OCI-LY7 (cell line): Measurements from ENCODE around the gene FOXP1. TPM values are rescaled to one million over a fixed set of nuclear protein-coding genes. Genes with fewer than 3 reads are reported as not detected.

Source experiments
- BruUV-seq: library from RNA; stranded (reverse); fragments of 400-500 nt; replicated peaks from 2 replicates; lab custom pipeline; 2021; lab: Mats Ljungman, UMichigan
- CTCF ChIA-PET: fragments of 300-600 bp; sonication (Branson Sonifier 250); formaldehyde crosslinking; loops from one replicate; lab custom pipeline; 2022; ENCODE audit warnings: antibody characterized with exemption; ENCODE audit not compliant: unreplicated experiment; lab: Charles Lee
- POLR2A ChIA-PET: fragments of 300-600 bp; sonication (Branson Sonifier 250); formaldehyde crosslinking; loops from one replicate; lab custom pipeline; 2022; ENCODE audit warnings: antibody characterized with exemption; lab: Charles Lee
- DNase-seq: peaks from one replicate; pipeline ENCODE4 v3.0.0-alpha.2; 2015; ENCODE audit warnings: low spot score
- H2AFZ ChIP-seq: fragments of 200-600 bp; sonication (generic), shearing (Covaris generic); 2 replicates; pipeline ENCODE4 v1.6.1; 2014; ENCODE audit warnings: mild to moderate bottlenecking, antibody characterized with exemption, low read length, moderate library complexity
- H3K27ac ChIP-seq: fragments of 200-600 bp; sonication (generic); 2 replicates; pipeline ENCODE4 v1.5.1; 2014; ENCODE audit warnings: mixed run types, low read depth, mild to moderate bottlenecking, moderate library complexity, low read length, inconsistent platforms; ENCODE audit not compliant: poor library complexity, severe bottlenecking
- H3K36me3 ChIP-seq: fragments of 200-600 bp; sonication (generic); 2 replicates; pipeline ENCODE4 v1.6.1; 2014; ENCODE audit warnings: mild to moderate bottlenecking, antibody characterized with exemption, low read length, moderate library complexity, mixed read lengths; ENCODE audit not compliant: insufficient read depth
- H3K4me1 ChIP-seq: fragments of 200-600 bp; sonication (generic); 2 replicates; pipeline ENCODE4 v1.5.1; 2014; ENCODE audit warnings: mild to moderate bottlenecking, low read length; ENCODE audit not compliant: insufficient read depth, poor library complexity, severe bottlenecking
- H3K4me2 ChIP-seq: fragments of 200-600 bp; sonication (generic); 2 replicates; pipeline ENCODE4 v1.6.1; 2014; ENCODE audit warnings: mild to moderate bottlenecking, low read length
- H3K4me3 ChIP-seq: fragments of 200-600 bp; sonication (generic); 2 replicates; pipeline ENCODE4 v1.5.1; 2014; ENCODE audit warnings: mild to moderate bottlenecking, low read depth, low read length; ENCODE audit not compliant: poor library complexity, severe bottlenecking
- H3K79me2 ChIP-seq: fragments of 200-600 bp; sonication (generic); 2 replicates; pipeline ENCODE4 v1.6.1; 2016; ENCODE audit warnings: low read depth, mild to moderate bottlenecking, low read length, moderate library complexity, mixed read lengths; ENCODE audit not compliant: insufficient read depth
- H3K9me2 ChIP-seq: fragments of 200-600 bp; sonication (generic); 2 replicates; pipeline ENCODE4 v1.6.1; 2016; ENCODE audit warnings: mild to moderate bottlenecking, low read length, mixed read lengths; ENCODE audit not compliant: insufficient read depth
- H3K9me3 ChIP-seq: fragments of 200-600 bp; sonication (generic); 2 replicates; pipeline ENCODE4 v1.6.1; 2014; ENCODE audit warnings: mild to moderate bottlenecking, mixed run types, low read length, mixed read lengths
- H4K20me1 ChIP-seq: fragments of 200-600 bp; sonication (generic); 2 replicates; pipeline ENCODE4 v1.6.1; 2014; ENCODE audit warnings: mild to moderate bottlenecking, antibody characterized with exemption, low read length, moderate library complexity, mixed read lengths; ENCODE audit not compliant: insufficient read depth
- CTCF ChIP-seq: fragments of 200-600 bp; sonication (generic); conservative IDR thresholded peaks from 2 replicates; pipeline ENCODE4 v1.5.1; 2014; ENCODE audit warnings: mild to moderate bottlenecking, antibody characterized with exemption, low read length, moderate library complexity, mixed read lengths
- EZH2phosphoT487 ChIP-seq: fragments of 200-600 bp; sonication (generic); IDR thresholded peaks from 2 replicates; pipeline ENCODE4 v1.6.1; 2018; ENCODE audit warnings: low read depth, borderline replicate concordance, mild to moderate bottlenecking, mixed run types, antibody characterized with exemption, low read length, moderate library complexity, mixed read lengths
- intact Hi-C: fragments of 100-400 bp; cut with micrococcal nuclease; formaldehyde crosslinking; loops from one replicate; pipeline ENCODE4 v1.10.0; 2022; ENCODE audit not compliant: unreplicated experiment
- total RNA-seq, 2 experiments: library from RNA; depleted of rRNA in 1 of 2; stranded (reverse); fragments of >200 nt in 1 of 2; shearing (Covaris generic) in 1 of 2; gene quantifications; 2 replicates each; pipeline ENCODE4 v1.2.3, GENCODE V29; 2014 to 2022

Gene FOXP1
- total RNA-seq, 2 experiments from 2014 or later = 87.3 to 151 TPM

- no peak overlapping the region for H3K27ac ChIP-seq
- intact Hi-C loops = no loop called here
- ChIA-PET POLR2A (interaction anchor here (0.6 kb wide), 1 partner anchor 442 kb away, joined by 3 read pairs; no protein-coding TSS in a partner anchor), CTCF (no interaction called here)
- no peaks in the 10 kb centered on the region for H3K36me3 ChIP-seq
- H3K79me2 ChIP-seq = no peaks in the 10 kb centered on the region
- H3K4me3 ChIP-seq = no peak overlapping the region
- no peaks in the 10 kb centered on the region for H3K9me2 ChIP-seq
- H2AFZ ChIP-seq = no peak overlapping the region
- no peaks in the 10 kb centered on the region for H4K20me1 ChIP-seq
- no peaks in the 10 kb centered on the region for H3K9me3 ChIP-seq
- no peaks in the 10 kb centered on the region for H3K4me1 ChIP-seq
- TF ChIP-seq EZH2phosphoT487 (no peak), CTCF (no peak)
- no peak overlapping the region for H3K4me2 ChIP-seq
- no peak for DNase-seq
- BruUV-seq = no TSS peak
Observed at GRCh38 chr3:70916375-70917055, 667.0 kb downstream of the FOXP1 start.

- POLR2A ChIA-PET = no interaction called here
- CTCF ChIA-PET = no interaction called here
Observed at GRCh38 chr3:70914862-70915261, 668.7 kb downstream of the FOXP1 start.

More at GRCh38 chr3:70914862-70915261, 668.7 kb downstream of the FOXP1 start:
- Histone ChIP-seq H3K4me3 (no peak overlapping the region), H3K36me3 (no peaks in the 10 kb centered on the region), H3K4me2 (no peak overlapping the region), H4K20me1 (no peaks in the 10 kb centered on the region), H3K4me1 (no peaks in the 10 kb centered on the region), H2AFZ (no peak overlapping the region), H3K79me2 (no peaks in the 10 kb centered on the region), H3K27ac (no peak overlapping the region), H3K9me3 (no peaks in the 10 kb centered on the region), H3K9me2 (no peaks in the 10 kb centered on the region)
- no TSS peak for BruUV-seq
- no peak for TF ChIP-seq EZH2phosphoT487
- TF ChIP-seq CTCF = no peak
- intact Hi-C loops = no loop called here
- no peak for DNase-seq
